Measurements from ENCODE around the gene COX8C.

GRCh38 chr14:93308686-93309345 is 38.2 kb upstream of the COX8C start:
- TF ChIP-seq, protein P1, sequence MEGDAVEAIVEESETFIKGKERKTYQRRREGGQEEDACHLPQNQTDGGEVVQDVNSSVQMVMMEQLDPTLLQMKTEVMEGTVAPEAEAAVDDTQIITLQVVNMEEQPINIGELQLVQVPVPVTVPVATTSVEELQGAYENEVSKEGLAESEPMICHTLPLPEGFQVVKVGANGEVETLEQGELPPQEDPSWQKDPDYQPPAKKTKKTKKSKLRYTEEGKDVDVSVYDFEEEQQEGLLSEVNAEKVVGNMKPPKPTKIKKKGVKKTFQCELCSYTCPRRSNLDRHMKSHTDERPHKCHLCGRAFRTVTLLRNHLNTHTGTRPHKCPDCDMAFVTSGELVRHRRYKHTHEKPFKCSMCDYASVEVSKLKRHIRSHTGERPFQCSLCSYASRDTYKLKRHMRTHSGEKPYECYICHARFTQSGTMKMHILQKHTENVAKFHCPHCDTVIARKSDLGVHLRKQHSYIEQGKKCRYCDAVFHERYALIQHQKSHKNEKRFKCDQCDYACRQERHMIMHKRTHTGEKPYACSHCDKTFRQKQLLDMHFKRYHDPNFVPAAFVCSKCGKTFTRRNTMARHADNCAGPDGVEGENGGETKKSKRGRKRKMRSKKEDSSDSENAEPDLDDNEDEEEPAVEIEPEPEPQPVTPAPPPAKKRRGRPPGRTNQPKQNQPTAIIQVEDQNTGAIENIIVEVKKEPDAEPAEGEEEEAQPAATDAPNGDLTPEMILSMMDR (conservative IDR thresholded peaks at IDR 0.05; ENCODE audit: low read depth, low read length), result no peak
- TF ChIP-seq EZH2 (IDR thresholded peaks at IDR 0.05; ENCODE audit: borderline replicate concordance, low read depth, low read length, poor library complexity, severe bottlenecking), result no peak
